ENCODE measurements around the gene MRPS11.

- TF ChIP-seq EZH2 (IDR thresholded peaks at IDR 0.05; ENCODE audit: borderline replicate concordance) (no peak), CTCF (IDR thresholded peaks at IDR 0.05; ENCODE audit: poor library complexity) (no peak)
Measured at GRCh38 chr15:88504445-88504844, 36.9 kb downstream of the MRPS11 start.
